ENCODE measurements around the gene DDX17. TPM values are rescaled to one million over a fixed set of nuclear protein-coding genes. Genes with fewer than 3 reads are reported as not detected.
"Not testable (repeated sequence)": the region's sequence is repeated elsewhere in the genome, so short reads cannot be mapped to it uniquely, and the experiment has no call there.

Gene DDX17
- total RNA-seq, 1 donor from 2014 or later = 469 TPM

DNA sequence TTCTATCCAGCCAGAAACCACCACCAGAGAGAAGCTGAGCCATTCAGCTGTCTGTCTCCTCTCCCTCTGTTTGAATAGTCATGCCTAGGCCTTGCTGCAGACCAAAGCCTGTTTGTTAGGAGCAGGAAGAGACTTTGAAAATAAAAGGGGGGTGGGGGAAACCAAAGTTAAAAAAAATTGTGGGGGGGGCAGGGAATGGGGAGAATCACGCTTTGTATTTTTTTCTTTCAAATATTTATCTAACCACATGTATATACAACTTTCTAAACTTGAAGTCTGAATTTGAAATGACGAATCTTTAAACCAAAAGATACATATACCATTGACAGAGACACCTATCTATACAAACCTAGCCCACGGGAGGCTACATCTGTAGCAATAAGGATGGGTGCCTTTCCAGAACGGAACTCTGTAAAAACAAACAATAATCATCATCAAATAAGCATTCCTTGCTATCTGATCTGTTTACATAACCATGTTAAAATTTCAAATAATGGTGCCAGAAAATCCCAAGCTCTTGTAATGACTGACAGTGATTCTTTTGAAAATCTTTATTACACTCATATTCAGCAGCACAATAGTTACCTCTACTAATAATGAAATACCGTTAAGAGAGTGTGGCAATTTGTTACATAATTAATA is 14.3 kb downstream of the DDX17 start:
- no peak for DNase-seq (ENCODE audit: low read depth)

DNA sequence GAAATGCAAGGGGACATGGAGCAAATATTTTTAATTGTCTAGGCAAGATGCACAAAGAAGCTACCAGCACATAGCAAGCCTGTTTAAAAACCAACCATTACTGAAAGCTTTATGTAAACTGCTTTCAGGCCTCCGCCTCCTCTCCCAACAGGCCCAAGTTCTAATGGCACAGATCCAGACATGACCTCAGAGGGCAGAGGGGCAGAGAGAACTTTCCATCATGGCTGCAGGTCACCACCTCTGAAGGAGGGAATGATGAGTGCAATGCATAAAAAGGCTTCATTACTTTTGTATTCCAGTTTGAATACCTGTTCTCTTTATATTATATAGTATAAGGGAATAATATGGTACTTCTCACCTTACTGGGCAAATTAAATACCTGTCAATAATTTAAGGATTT is 15.2 kb downstream of the DDX17 start:
- no peak for DNase-seq (ENCODE audit: low read depth)

DNA sequence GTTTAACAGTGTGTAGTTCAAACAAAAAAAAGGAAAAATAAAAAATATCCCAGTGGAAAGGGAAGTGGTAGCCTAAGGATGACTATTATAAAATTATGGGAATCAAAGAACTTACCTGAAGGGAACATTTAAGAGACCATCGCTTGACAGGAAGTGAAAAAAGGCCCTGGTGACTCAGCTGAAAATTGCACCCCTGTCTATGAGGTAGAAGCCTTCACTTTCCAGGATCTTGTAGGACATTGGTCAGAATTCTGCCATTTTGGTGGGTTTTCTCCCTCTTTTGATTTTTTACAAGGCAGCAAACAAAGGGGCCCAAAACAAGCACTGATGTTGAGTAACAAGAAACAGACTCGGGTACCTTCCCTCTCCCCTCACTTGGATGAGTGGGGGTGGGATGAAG is 15.6 kb downstream of the DDX17 start:
- no peak for DNase-seq (ENCODE audit: low read depth)

DNA sequence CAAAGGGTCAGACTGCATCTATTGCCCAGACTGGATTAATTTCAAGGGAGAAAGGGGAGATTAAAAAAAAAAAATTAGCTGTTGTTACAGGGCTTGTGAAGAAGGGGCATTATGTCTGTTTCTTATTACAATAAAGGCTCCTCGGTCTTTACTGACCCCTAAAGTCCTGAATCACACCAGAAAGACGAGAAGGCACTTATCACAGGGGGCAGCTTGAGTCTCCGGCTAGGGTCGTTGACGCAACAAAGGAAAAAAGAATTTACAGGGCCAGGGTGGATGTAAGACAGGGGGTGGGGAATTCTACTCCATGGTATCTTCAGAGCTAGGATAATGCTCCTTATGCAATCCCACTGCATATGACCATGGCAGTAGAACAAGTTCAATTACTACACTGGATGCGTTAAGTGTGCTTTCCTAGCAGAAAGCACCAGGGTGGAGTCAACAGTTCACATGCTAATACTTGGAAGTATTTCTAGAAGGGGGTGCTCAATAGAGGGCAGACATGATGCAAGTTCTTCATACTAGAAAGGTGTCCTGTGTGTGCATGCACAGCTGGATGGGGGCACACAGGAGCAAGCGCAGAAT is 16.5 kb downstream of the DDX17 start:
- DNase-seq (ENCODE audit: low read depth) = no peak

DNA sequence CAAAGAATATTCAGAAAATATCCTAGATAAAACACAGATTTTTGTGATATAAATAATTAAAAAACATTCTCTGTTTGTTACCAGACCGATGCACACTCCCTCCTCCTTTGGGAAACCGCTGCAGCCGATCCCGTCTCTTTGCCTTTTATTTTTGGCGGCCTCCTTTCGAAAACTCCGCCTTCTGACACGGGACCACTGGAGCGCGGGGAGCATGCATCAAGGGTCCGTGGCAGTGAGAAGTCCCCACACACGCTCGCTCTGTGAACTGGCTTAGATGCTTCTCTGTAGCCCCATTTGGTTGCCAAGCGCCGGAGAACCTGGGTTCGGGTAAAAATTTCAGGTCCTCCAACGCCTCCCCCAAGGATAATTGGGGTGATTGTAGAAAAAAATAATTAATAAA is 17.0 kb downstream of the DDX17 start:
- DNase-seq (ENCODE audit: low read depth) = no peak

DNA sequence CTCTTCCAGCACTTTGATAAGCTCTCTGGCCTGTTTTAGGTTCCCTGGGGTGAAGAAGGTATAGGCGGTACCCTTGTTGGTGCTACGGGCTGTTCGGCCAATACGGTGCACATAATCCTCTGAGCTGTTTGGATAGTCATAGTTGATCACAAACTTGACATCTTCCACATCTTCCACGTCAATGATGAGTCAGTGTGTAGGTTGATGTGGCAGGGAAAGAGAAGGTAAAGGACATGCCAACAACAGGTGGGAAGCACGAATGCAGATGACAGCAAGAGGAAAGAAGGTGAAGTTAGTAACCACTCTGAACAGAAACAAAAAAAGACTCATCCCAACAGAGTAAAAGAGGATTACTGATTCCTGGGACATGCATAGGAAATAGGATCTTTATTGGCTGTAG is 18.2 kb downstream of the DDX17 start:
- DNase-seq (ENCODE audit: low read depth) = no peak

DNA sequence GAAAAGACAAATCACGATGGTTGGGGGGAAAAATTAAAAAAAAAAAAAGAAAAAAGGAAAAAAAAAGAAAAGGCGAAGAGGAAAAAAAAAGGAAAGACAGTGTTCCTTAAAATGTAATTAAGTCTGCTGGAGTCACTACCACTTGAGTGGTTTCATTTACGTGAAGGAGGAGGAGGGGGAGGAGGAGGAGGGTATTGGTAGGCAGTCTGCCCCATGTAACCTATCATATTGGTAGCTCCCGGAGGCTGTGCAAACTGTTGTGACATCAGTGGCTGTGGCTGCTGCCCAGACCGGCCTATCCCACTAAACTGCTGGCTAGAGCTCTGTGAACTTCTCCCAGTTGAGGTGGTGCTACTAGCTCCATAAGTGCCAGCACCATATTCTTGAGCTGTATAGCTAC is 20.3 kb downstream of the DDX17 start:
- DNase-seq (ENCODE audit: low read depth) = no peak

DNA sequence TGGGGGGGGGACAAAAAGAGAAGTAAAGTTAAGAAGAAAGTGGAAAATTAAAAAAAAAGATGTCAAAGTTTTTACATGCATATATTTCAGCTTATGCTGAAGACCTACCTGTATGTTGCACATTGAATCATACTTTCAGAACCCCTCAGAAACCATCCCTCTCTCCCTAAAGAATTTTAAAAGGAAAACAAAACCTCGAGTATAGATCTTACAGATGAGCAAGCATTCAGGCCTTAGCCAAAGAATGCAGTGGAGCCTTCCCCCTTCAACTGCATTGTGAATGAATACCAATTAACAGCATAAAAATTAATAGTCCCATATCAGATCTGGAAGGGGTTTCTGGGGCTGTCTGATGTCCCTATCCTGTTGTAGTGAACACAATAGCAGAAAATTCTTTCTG is 21.9 kb downstream of the DDX17 start:
- DNase-seq (ENCODE audit: low read depth) = no peak

DNA sequence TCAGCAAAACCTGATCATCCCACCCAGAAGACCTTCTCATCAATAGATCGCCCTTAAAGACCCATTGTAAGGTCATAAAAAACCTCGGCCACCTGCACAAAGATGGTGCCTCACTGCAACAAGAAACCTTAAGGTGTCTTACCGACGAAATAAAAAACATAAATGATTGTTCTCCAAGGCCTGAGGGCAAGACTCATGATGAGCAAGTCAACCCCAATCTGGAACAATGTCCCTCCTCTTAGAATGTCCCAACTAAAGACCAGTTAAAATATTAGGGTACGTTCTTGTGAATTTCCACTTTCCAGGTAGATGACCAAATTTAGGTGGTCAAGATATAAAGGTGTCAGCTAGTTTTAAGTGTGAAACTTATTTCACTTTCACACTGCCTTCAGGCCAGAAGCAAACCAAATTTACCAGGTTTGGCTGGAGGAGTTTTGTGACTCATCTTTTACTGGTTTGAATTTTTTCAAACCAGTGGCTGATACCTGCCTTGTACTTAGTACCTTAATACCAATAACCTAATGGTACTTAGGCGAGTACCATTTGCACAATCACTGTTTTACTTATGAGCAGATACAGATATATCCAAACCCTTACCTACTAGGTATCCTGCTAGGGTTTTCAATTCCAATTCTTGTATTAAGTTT is 23.3 kb downstream of the DDX17 start:
- no peak for DNase-seq (ENCODE audit: low read depth)

DNA sequence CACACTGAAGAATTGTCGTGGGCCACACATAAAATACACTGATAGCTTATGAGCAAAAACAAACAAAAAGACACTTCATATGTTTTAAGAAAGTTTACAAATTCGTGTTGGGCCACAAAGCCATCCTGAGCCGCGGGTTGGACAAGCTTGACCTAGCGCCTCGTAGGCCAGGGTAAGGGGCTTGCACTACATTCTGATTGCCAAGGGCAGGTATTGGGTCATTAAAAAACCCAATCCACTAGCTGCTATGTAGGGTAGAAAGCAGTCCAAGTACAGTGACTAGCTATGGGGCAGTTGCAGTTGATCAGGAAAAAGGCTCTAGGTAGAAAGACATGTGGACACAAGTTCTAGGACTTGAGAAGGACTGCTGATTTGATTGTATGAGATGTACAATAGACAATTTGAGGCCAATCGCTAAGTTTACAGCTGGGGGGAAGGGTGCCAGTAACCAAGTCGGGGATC is 24.2 kb downstream of the DDX17 start:
- DNase-seq (ENCODE audit: low read depth) = no peak

DNA sequence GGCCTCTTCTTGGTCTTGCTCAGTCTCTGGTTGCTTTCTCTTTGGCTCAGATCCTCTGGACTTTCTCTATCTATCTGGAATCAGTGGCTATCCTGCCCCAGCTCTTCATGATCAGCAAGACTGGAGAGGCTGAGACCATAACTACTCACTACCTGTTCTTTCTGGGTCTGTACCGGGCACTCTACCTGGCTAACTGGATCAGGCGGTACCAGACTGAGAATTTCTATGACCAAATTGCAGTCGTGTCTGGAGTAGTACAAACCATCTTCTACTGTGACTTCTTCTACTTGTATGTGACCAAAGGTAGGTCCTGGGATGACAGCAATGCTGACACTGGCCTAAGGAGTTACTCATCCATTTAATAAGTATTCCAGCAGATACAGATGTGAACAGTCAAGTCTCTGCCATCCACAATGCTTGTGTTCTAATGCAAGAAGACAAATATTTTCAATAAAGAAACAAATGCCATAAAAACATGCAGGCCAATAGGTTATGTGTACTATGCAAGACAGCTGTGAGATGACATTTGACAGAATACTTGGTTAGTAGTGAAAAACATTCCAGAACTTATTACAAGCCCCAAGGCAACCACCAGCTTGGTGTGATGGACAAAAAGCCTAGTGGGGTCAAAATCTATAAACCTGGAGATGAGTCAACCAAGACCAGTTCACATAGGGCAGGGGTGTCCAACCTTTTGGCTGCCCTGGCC is 24.8 kb downstream of the DDX17 start:
- no peak for DNase-seq (ENCODE audit: low read depth)

DNA sequence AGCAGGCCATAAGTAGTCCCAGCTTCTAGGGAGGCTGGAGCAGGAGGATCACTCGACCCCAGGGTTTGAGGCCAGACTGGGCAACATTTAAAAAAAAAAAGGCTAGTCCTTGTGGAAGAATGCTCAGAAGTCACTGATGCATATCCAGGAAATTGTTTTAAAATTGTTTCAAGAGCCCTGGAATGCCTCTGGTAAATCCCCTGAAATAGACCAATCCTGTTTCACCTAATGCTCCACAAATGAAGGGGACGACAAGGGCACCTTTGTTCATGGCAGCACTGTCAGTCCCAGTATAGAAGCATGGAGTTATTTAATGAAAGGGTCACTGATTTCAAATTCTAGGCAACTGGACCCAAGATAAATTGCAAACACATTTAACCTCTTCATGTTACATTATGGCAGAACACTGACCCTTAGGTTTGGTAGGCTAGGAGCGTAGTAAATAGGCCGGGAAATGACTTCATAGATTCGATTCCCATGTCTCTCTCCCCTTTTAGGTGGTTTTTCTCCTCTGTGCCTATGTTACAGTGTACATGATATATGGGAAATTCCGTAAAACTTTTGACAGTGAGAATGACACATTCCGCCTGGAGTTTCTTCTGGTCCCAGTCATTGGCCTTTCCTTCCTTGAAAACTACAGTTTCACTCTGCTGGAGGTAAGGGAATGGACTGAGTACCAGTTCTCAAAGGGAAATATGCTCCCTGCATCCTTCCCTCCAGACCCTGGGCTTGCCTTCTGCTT is 26.8 kb downstream of the DDX17 start:
- DNase-seq (ENCODE audit: low read depth) = peak; percentile 90

DNA sequence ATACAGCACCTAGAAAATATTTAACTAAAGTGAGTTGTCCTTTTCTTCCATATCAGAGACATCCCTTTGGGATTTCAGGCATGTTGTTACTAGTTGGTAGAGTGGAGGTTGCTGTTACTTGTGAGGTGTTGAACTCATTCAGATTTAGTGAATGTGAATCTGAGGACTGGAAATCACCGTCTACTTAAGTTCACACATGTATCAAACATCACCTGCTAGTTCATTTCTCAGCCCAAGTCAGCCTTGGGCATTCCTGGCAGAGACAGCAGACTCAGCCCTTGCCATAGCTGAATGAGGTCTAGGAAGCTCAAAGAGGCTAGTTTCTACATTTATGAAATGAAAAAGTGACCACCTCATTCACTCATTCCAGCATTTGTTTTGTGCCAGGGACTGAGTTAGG is 28.5 kb downstream of the DDX17 start:
- no peak for DNase-seq (ENCODE audit: low read depth)

DNA sequence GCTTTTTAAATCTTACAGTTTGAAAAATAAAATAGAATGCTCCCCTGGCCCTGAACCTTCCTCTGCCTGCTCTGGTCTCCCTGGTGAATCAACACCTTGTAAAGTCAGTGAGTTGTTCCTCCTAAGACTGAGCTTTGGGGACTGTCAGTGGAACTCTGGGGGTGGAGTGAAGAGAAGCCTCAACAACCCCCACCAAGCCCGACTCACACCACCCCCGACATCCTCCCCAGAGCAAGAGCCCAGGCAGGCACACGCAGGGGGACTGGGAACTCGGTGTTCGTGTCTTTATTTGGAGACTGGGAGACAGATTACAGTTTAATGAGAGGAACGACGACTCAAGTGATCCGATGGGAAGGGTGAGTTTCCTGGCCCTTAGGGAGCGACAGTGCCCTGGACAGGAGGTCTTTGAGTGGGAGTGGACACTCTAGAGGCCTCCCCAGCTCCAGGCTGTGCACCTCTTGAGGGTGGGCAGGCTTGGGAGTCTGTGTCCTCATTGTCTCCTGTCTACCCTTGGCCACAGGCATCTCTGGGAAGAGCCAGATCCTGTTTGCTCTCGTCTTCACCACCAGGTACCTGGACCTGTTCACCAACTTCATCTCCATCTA is 32.0 kb downstream of the DDX17 start:
- no peak for DNase-seq (ENCODE audit: low read depth)

DNA sequence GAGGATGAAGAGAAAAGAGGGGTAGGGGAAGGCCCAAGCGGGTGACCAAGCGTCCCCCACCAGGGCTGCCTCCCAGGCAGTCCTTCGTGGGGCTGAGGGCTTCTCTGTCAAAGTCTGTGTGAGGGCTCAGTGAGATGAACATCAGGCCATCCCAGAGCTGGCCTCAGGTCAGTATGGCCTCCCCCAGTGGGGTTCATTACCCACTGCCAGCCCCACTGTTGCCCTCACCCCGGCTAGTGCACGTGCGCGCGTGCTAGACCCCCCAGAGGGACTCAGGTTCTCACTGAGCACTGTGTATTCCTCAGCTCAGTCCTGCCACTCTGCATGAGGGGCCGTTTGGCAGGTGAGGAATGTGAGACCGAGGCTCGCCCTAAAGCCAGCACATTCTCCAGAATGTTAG is 34.9 kb downstream of the DDX17 start:
- DNase-seq (ENCODE audit: low read depth) = no peak

DNA sequence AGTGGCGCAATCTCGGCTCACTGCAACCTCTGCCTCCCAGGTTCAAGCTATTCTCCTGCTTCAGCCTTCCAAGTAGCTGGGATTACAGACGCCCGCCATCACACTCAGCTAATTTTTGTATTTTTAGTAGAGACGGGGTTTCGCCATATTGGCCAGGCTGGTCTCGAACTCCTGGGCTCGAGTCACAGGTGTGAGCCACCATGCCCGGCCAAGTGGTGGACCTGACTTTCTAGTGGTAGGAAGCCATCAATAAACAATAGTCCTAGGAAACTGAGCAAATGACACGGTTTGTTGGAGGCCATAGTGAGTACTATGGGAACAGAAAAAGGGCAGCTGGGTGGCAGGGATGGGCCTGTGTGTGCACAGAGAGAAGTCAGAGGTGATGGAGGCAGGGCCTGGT is 35.9 kb downstream of the DDX17 start:
- DNase-seq (ENCODE audit: low read depth) = not testable (repeated sequence)

DNA sequence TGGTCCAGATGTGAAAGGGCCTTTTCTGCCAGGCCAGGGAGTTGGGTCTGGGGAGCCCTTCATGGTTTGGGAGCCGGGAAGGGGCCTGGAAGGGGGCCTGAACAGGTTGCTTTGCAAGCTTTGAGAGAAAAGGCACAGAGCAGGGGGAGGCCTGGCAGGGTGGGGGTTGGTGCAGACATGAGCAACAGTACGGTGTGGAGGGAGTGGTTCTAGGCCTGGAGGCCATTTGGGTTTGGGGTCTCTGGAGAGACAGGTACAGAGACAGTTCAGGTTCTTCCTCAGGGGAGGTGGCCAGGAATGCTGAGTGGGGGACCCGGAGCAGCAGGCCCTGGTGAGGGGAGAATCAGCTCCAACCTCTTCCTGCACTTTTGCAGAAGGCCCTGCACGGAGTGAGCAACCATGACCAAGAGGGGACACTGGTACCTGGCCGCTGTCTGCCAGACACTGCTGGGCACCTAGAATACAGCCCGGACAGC is 36.8 kb downstream of the DDX17 start:
- DNase-seq (ENCODE audit: low read depth) = no peak

DNA sequence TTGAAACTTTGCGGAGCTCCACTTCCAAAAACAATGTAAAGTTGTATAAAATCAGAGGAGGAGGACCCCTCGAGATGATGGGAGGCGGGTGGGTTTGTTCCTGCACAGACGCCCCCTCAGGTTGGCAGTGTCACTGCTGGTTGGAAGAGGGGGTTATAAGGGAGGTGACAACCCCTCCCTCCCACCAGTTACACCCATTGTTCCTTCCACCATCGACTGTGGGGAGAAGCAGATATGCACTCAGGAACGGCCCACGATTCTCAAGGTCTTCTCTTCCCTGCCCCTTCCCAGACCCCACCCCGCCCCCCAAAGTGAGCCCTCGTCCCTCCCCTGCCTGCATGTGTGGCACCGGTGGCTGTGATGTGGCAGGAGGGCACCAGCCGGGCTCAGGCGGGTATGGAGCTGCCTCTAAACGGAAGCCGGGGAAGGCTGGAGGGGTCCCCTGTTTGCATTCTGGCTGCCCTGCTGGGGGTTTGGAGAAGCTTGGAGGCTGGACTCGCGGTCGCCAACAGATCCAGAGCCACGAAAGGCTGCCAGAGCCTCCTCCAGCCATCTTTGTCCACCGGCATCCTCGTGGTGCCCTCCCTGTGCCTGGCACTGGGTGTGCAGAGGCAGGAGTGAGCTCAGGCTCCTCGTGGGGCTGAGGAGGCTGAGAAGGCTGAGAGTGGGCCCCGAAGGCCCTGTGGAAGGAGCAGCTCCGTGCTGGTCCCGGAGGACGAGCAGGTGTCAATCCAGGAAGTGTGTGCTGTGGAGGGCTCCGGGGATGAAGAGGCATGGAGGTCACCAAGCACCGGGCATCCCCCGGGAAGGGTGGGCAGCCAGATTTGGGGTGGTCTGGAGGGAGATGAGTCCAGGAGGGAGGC is 37.4 kb downstream of the DDX17 start:
- no peak for DNase-seq (ENCODE audit: low read depth)

DNA sequence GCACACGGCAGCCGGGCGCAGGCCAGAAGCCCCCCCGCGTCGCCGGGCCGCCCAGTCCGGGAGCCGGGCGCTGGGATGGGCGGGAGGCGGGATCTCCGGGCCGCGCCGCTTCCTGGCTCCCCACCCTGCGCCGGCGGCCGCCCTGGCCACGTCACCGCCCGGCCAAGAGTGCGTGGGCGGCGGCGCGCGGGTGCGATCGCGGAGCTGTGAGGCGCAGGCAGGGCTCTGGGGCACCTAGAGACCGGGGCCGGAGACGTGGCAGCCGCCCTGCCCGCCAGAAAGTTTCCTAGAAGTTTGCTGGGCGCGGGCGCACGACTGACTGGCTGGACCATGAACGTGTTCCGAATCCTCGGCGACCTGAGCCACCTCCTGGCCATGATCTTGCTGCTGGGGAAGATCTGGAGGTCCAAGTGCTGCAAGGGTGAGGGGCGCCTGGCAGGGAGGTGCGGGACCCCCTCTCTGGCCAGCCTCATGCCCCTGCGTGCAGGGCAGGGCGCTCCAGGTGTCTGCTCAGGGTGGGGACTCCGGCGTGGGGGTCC is 38.1 kb downstream of the DDX17 start, which contains the start of gene KDELR3:
Gene KDELR3 (plus strand): TSS at position 193 of the 539 bp plus-strand sequence. CDS start 138 bp downstream, at position 331.
- no peak for DNase-seq (ENCODE audit: low read depth)

DNA sequence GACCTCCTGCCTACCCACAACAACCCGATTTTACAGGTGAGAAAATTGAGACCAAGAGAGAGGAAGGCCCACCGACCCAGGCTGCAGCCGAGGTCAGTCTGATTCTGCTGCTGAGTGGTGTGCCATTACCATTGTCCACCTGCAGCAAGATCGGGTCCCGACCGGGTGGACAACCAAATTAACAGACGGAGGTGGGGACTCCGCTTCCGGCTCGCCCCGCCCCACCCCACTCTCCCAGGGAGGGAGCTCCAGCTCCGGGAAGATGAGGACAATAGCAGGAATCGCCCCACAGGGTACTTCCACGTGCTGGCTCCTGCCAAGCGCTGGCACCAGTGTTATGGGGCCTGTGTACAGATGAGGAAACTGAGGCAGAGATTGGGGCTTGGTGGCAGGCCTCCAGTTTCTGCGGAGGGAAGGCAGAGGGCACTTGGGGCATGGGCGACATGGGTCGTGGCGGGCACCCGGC is 38.6 kb downstream of the DDX17 start:
- DNase-seq (ENCODE audit: low read depth) = no peak
